Fibroblast of villous mesenchyme (primary cell): ENCODE results near the gene C11orf16. TPM values are rescaled to one million over a fixed set of nuclear protein-coding genes. Genes with fewer than 3 reads are reported as not detected.

Experiments
- DNase-seq: peaks from one replicate; pipeline ENCODE4 v3.0.0-alpha.2; 2010; ENCODE audit warnings: low read depth
- H3K4me3 ChIP-seq: 2 replicates; pipeline ENCODE4 v1.5.1; 2011; ENCODE audit warnings: low read depth, mild to moderate bottlenecking, low read length
- total RNA-seq: library from RNA; depleted of rRNA; stranded (reverse); fragments of >200 nt; gene quantifications from 2 replicates; pipeline ENCODE4 v1.2.3, GENCODE V29; 2012
- TF ChIP-seq, protein P1 (sequence below): IDR thresholded peaks from 2 replicates; pipeline ENCODE4 v1.5.1; 2012; ENCODE audit warnings: low read depth, mild to moderate bottlenecking, low read length; ENCODE audit not compliant: insufficient read depth

The C11orf16 gene
- total RNA-seq, 1 donor = not detected

DNA sequence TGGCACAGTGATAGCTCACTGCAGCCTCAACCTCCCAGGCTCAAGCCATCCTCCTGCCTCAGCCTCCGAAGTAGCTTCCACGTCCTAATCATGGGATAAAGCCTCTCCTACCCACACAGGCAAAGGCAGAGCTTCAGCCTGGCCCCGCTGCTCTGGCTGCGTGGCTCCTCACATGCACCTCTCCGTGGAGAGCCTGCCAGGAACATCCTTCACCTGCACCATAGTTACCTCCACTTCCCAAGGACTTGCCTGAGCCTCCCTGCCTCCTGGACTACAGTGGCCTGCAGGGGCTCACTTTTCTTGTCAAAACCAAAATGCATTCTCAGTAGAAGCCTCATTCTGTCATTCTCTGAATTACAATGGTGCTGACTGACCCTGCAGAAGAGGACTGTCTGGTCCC, 6.5 kb downstream of the C11orf16 start:
- DNase-seq = no peak
- no peak overlapping the region for H3K4me3 ChIP-seq
- TF ChIP-seq, protein P1, sequence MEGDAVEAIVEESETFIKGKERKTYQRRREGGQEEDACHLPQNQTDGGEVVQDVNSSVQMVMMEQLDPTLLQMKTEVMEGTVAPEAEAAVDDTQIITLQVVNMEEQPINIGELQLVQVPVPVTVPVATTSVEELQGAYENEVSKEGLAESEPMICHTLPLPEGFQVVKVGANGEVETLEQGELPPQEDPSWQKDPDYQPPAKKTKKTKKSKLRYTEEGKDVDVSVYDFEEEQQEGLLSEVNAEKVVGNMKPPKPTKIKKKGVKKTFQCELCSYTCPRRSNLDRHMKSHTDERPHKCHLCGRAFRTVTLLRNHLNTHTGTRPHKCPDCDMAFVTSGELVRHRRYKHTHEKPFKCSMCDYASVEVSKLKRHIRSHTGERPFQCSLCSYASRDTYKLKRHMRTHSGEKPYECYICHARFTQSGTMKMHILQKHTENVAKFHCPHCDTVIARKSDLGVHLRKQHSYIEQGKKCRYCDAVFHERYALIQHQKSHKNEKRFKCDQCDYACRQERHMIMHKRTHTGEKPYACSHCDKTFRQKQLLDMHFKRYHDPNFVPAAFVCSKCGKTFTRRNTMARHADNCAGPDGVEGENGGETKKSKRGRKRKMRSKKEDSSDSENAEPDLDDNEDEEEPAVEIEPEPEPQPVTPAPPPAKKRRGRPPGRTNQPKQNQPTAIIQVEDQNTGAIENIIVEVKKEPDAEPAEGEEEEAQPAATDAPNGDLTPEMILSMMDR = no peak

DNA sequence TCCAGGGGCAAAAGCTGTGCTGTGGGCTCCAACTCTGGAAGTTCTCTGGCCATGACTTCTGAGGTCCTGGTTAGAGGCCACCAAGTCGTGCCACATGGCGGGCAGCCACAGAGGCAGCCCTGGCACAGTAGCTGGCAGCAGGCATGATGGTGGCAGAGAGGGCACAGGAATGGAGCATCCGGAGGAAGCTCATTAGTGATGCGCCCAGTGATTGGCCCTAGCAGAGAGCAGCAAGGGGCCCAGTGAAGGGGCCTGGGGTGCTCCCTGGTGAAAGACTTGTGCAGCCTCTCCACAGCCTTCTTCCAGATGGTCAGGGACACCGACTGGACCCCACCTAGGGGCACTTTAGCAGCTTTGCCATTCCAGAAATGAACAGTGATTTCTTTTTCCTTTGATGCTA, 7.0 kb downstream of the C11orf16 start:
- no peak overlapping the region for H3K4me3 ChIP-seq
- TF ChIP-seq, protein P1 = no peak
- DNase-seq = no peak

DNA sequence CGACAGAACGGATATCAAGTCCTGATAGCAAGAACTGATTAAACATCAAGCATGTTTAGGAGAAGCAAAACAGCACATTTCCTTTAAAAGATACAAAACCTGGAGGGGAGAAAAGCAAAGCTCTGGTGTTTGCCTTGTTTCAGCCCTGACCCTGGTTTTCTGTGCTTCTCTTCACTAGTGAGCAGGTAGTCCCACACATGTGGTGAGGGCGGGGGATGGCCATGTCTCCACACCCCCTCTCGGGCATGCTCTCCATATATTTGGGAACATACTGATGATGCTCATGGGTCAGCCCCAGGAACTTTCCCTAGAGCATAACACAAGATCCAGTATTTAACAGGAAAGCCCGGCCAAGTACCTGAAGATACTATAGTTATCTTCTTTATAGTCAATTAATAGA, 10.1 kb downstream of the C11orf16 start:
- H3K4me3 ChIP-seq = no peak overlapping the region
- TF ChIP-seq, protein P1 = no peak
- no peak for DNase-seq

DNA sequence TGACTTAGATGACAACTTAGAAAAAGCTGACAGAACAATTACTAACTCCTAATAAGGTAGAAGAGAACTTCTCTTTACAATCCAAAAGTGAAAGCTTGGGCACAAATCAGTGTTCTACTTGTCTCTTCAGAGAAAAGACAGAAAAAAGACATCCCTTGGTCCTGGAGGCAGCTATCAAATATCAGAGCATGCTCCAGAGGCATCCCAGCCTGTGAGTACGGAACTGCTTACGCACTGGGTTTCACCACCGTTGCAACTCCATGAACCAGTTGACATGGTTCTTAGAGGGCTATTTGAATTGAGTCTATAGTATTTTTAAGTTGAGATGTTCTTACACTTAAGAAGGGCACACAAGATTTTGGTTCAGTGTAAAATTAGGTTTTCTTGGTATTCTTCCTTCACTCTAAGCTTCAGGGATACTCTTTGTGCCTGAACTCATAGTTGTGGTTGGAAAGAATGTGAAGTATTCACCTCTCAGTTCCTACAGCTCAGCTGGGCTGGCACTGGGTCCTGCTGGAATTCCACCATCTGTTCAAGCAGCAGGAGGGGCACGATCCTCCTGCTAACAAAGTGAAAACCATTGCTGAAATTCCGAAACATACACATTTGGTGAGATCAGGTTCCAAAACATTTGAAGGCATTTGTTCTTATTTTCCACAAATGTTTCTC, 15.5 kb downstream of the C11orf16 start:
- peak; percentile 87 for DNase-seq
- H3K4me3 ChIP-seq = peak overlapping the region; percentile 35
- TF ChIP-seq, protein P1 = no peak

DNA sequence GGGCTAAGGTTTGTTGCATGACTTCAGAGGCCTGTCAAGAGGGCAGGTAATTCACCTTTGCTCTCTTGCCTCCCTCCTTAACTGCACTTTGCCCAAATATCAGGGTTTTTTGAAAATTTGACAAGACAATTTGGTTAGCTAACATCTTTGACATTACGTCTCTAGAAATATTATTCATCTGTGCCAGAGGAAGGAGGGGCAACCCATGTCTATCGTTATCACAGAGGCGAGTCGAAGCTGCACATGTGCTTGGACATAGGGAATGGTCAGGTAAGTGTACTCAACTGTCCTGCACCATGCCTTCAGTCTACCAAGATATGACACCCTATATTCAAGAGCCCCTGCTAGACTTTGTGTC, 18.1 kb downstream of the C11orf16 start:
- DNase-seq = no peak
- TF ChIP-seq, protein P1 = no peak
- H3K4me3 ChIP-seq = no peak overlapping the region

DNA sequence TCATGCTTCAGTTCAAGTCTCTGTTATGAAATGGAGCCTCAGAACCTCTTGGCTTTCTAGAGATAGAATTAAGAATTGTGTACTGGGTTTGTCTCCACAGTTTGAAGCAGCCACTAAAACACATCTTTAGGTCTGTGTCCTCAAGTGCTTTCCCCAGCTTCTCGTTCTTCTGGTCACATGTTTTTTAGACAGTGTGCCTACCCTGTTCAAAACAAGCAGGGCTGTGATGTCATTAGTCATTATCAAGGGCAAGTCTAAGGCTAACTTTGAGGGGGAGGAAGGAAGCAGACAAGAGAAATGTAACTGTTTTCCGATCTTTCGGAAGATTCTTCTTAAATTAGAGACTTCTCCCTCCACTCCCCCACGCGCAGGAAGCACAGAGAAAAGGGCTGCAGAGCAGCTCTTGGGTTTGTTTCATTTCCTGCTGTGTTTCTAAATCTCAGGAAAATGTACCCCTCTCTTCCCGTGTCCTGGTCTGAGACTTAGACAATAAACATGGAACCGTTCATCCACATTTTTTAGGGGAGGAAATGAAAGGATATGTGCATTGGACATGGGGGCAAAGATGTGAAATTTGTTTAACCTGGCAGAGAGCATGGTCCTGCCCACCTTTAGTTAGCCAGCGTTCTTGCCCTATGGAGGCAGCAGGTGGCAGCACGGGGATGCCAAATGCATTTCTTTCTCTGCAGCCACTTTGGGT, 18.6 kb downstream of the C11orf16 start:
- peak; percentile 74 for DNase-seq
- H3K4me3 ChIP-seq = peak overlapping the region; percentile 34
- TF ChIP-seq, protein P1 = peak; percentile 77
